NB4 (cell line): Measurements from ENCODE around the gene LAIR1.

Experiments
- POLR2A ChIP-seq: IDR thresholded peaks from 2 replicates; pipeline ENCODE4 v1.6.1; 2011; ENCODE audit warnings: mild to moderate bottlenecking; ENCODE audit not compliant: insufficient read length; ENCODE audit errors: extremely low read depth
- TF ChIP-seq, protein P1 (sequence below): IDR thresholded peaks from one replicate; pipeline ENCODE4 v1.5.1; 2012; ENCODE audit warnings: low read depth, low read length

DNA sequence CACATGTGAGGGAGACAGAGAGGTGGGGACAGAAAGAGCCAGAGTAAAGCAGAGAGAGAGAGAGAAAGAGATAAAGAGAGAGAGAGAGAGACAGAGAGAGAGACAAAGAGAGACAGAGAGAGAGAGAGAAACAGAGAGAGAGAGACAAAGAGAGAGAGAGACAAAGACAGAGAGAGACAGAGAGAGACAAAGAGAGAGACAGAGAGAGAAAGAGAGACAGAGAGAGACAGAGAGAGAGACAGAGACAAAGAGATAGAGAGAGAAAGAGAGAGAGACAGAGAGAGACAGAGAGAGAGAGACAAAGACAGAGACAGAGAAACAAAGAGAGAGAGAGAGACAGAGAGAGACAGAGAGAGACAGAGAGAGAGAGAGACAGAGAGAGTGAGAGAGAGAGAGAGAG lies 46.3 kb upstream of the LAIR1 start:
- TF ChIP-seq, protein P1, sequence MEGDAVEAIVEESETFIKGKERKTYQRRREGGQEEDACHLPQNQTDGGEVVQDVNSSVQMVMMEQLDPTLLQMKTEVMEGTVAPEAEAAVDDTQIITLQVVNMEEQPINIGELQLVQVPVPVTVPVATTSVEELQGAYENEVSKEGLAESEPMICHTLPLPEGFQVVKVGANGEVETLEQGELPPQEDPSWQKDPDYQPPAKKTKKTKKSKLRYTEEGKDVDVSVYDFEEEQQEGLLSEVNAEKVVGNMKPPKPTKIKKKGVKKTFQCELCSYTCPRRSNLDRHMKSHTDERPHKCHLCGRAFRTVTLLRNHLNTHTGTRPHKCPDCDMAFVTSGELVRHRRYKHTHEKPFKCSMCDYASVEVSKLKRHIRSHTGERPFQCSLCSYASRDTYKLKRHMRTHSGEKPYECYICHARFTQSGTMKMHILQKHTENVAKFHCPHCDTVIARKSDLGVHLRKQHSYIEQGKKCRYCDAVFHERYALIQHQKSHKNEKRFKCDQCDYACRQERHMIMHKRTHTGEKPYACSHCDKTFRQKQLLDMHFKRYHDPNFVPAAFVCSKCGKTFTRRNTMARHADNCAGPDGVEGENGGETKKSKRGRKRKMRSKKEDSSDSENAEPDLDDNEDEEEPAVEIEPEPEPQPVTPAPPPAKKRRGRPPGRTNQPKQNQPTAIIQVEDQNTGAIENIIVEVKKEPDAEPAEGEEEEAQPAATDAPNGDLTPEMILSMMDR, result no peak
- TF ChIP-seq POLR2A, result no peak
